Endothelial cell of umbilical vein (primary cell): ENCODE measurements around the gene CNOT6L. TPM values are rescaled to one million over a fixed set of nuclear protein-coding genes. Genes with fewer than 3 reads are reported as not detected.
A peak's percentile ranks its signal among the peaks of the same experiment; 100 is the strongest.

ENCODE experiments used
- BruUV-seq: library from RNA; stranded (reverse); fragments of 400-500 nt; replicated peaks from 2 replicates; lab custom pipeline; 2021; lab: Mats Ljungman, UMichigan
- CTCF ChIA-PET: fragments of 300-600, 350-600 bp; sonication (Branson Sonifier 250); formaldehyde crosslinking; loops from one replicate; lab custom pipeline; 2021; ENCODE audit warnings: antibody characterized with exemption, inconsistent platforms; lab: Charles Lee
- POLR2A ChIA-PET: fragments of 300-600, 350-600 bp; sonication (Branson Sonifier 250); formaldehyde crosslinking; loops from one replicate; lab custom pipeline; 2021; ENCODE audit warnings: antibody characterized with exemption, inconsistent platforms; lab: Charles Lee
- DNase-seq: peaks from one replicate; pipeline ENCODE4 v3.0.0-alpha.2; 2011; ENCODE audit warnings: low read depth, low spot score
- FAIRE-seq: peaks from 2 replicates; lab custom pipeline; 2011; peaks lifted over from hg19 to GRCh38; lab: Jason Lieb, UNC
- H2AFZ ChIP-seq: 2 replicates; pipeline ENCODE4 v1.6.0; 2012; ENCODE audit warnings: low read depth, low read length, control low read depth, inconsistent platforms
- H3K27ac ChIP-seq: 2 replicates; pipeline ENCODE4 v1.5.1; 2011; ENCODE audit warnings: low read depth, mild to moderate bottlenecking, control low read depth, low read length, moderate library complexity; ENCODE audit not compliant: insufficient read depth
- H3K27me3 ChIP-seq, 2 experiments: 2 replicates each; pipeline versions ENCODE4 v1.6.0 to v1.6.1; 2011; ENCODE audit warnings: low read length in 2 of 2, mixed read lengths in 1 of 2; ENCODE audit not compliant: control insufficient read depth in 2 of 2, insufficient read depth in 2 of 2
- H3K36me3 ChIP-seq, 2 experiments: 2 replicates in 1 of 2; 3 replicates in 1 of 2; pipeline ENCODE4 v1.5.1; 2011; ENCODE audit warnings: low read length in 2 of 2, mild to moderate bottlenecking in 1 of 2, moderate library complexity in 1 of 2; ENCODE audit not compliant: control insufficient read depth in 2 of 2, insufficient read depth in 2 of 2; ENCODE audit errors: extremely low read depth in 1 of 2
- H3K4me1 ChIP-seq: 3 replicates; pipeline ENCODE4 v1.5.1; 2011; ENCODE audit warnings: mild to moderate bottlenecking, low read length; ENCODE audit not compliant: control insufficient read depth, insufficient read depth; ENCODE audit errors: extremely low read depth
- H3K4me2 ChIP-seq: 2 replicates; pipeline ENCODE4 v1.6.1; 2011; ENCODE audit warnings: low read length, control low read depth, mixed read lengths; ENCODE audit not compliant: insufficient read depth
- H3K4me3 ChIP-seq, 3 experiments: fragments of 200-600 bp in 1 of 3; sonication (generic), shearing (Covaris generic) in 1 of 3; replicated peaks in 1 of 3; 2 replicates each; pipeline ENCODE4 v1.5.1; 2011 to 2016; ENCODE audit warnings: control low read depth in 3 of 3, low read length in 3 of 3, mild to moderate bottlenecking in 2 of 3, inconsistent platforms in 1 of 3, low read depth in 1 of 3, moderate library complexity in 1 of 3; ENCODE audit not compliant: insufficient read depth in 1 of 3
- H3K79me2 ChIP-seq: 2 replicates; pipeline ENCODE4 v1.6.0; 2012; ENCODE audit warnings: low read length, inconsistent platforms; ENCODE audit not compliant: control insufficient read depth, insufficient read depth
- H3K9ac ChIP-seq: replicated peaks from 2 replicates; pipeline ENCODE3; 2011; ENCODE audit warnings: low read length, control low read depth; ENCODE audit not compliant: insufficient read depth; ENCODE audit errors: extremely low read depth
- H3K9me1 ChIP-seq: replicated peaks from 3 replicates; pipeline ENCODE4 v1.6.0; 2011; ENCODE audit warnings: mild to moderate bottlenecking, low read length; ENCODE audit not compliant: control insufficient read depth, insufficient read depth; ENCODE audit errors: extremely low read depth
- H3K9me3 ChIP-seq: replicated peaks from 2 replicates; pipeline ENCODE4 v1.5.1; 2012; ENCODE audit warnings: low read length, inconsistent platforms; ENCODE audit not compliant: control insufficient read depth, insufficient read depth
- H4K20me1 ChIP-seq: replicated peaks from 2 replicates; pipeline ENCODE3; 2011; ENCODE audit warnings: mild to moderate bottlenecking, low read length; ENCODE audit not compliant: control insufficient read depth, insufficient read depth; ENCODE audit errors: extremely low read depth
- GATA2 ChIP-seq: IDR thresholded peaks from 2 replicates; pipeline ENCODE4 v1.7.0; 2011; ENCODE audit warnings: low read depth, mild to moderate bottlenecking, moderate library complexity, mixed read lengths, low read length; ENCODE audit not compliant: insufficient read length, insufficient read depth
- MYC ChIP-seq: IDR thresholded peaks from one replicate; pipeline ENCODE4 v1.6.1; 2011; ENCODE audit warnings: mild to moderate bottlenecking, low read depth, low read length
- POLR2AphosphoS5 ChIP-seq: IDR thresholded peaks from 2 replicates; pipeline ENCODE4 v1.6.1; 2012; ENCODE audit warnings: low read depth, mild to moderate bottlenecking, control low read depth, low read length, moderate library complexity; ENCODE audit not compliant: insufficient read depth
- dilution Hi-C: fragments of 300-500 bp; cut with MboI; formaldehyde crosslinking; loops from one replicate; pipeline ENCODE4 v1.15.0; 2019; ENCODE audit warnings: low sequenced_read_pairs; ENCODE audit not compliant: extremely low pct_ligation_motif_present
- intact Hi-C: fragments of 100-400 bp; cut with micrococcal nuclease; formaldehyde crosslinking; loops from one replicate; pipeline ENCODE4 v1.10.0; 2022
- polyA plus RNA-seq, 4 experiments: library from polyadenylated mRNA; depleted of rRNA in 3 of 4; stranded (reverse) in 3 of 4; unstranded in 1 of 4; fragments of >200 nt; gene quantifications; 2 replicates each; pipeline versions ENCODE4 v1.2.1 to v1.2.3, GENCODE V29; 2011 to 2012; ENCODE audit warnings: missing spikeins in 1 of 4
- total RNA-seq: library from RNA; stranded (reverse); gene quantifications from 2 replicates; pipeline ENCODE4 v1.2.3, GENCODE V29; 2021
- TF ChIP-seq, protein P1 (sequence below), 2 donors: IDR thresholded peaks; 1 replicate in 1 of 2; 2 replicates in 1 of 2; pipeline ENCODE4 v1.5.1; 2011; ENCODE audit warnings: low read length in 2 of 2, mild to moderate bottlenecking in 2 of 2, moderate library complexity in 2 of 2, control low read depth in 1 of 2, inconsistent platforms in 1 of 2, low read depth in 1 of 2; ENCODE audit not compliant: insufficient read depth in 1 of 2; ENCODE audit errors: extremely low read depth in 1 of 2
- TF ChIP-seq, protein P2 (sequence below): IDR thresholded peaks from 2 replicates; pipeline ENCODE4 v1.6.1; 2011; ENCODE audit not compliant: insufficient read depth, insufficient read length

The CNOT6L gene
- total and polyA plus RNA-seq, 2 donors (not counting 3 experiments of a cell fraction or from before 2014, with no cell fraction given): 8.5 to 60.7 TPM

DNA sequence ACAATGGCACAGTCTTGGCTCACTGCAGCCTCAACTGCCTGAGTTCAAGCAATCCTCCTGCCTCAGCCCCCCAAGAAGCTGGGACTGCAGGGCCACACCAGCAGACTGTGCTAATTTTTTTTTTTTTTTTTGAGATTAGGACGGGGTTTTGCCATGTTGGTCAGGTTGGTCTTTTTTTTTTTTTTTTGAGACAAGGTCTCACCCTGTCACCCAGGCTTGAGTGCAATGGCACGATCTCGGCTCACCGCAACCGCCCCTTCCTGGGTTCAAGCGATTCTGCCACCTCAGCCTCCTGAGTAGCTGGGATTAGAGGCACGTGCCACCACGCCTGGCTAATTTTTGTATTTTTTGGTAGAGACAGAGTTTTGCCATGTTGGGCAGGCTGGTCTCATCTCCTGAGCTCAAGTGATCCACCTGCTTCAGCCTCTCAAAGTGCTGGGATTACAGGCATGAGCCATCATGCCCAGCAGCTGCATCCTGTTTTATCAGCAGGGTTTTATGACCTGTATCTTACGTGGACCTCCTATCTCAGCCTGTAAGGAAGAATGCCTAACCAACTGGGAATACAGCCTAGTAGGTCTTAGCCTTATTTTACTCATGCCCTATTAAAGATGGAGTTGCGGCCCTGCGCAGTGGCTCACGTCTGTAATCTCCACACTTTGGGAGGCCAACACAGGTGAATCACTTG is 30.3 kb upstream of the CNOT6L start:
- Histone ChIP-seq H3K36me3 (no peaks in the 10 kb centered on the region), H3K9me3 (no peaks in the 10 kb centered on the region), H3K27ac (no peak overlapping the region), H4K20me1 (no peaks in the 10 kb centered on the region), H3K4me2 (no peak overlapping the region), H2AFZ (no peak overlapping the region), H3K27me3 (no peaks in the 10 kb centered on the region), H3K4me1 (peaks cover 16% of the 10 kb centered on the region), H3K9me1 (no peaks in the 10 kb centered on the region), H3K79me2 (no peaks in the 10 kb centered on the region), H3K4me3 (no peak overlapping the region), H3K9ac (no peak overlapping the region)
- dilution Hi-C loops (no loop called here), intact Hi-C loops (no loop called here)
- FAIRE-seq: no peak
- POLR2A ChIA-PET: no interaction called here
- BruUV-seq: no TSS peak
- TF ChIP-seq, protein P1, sequence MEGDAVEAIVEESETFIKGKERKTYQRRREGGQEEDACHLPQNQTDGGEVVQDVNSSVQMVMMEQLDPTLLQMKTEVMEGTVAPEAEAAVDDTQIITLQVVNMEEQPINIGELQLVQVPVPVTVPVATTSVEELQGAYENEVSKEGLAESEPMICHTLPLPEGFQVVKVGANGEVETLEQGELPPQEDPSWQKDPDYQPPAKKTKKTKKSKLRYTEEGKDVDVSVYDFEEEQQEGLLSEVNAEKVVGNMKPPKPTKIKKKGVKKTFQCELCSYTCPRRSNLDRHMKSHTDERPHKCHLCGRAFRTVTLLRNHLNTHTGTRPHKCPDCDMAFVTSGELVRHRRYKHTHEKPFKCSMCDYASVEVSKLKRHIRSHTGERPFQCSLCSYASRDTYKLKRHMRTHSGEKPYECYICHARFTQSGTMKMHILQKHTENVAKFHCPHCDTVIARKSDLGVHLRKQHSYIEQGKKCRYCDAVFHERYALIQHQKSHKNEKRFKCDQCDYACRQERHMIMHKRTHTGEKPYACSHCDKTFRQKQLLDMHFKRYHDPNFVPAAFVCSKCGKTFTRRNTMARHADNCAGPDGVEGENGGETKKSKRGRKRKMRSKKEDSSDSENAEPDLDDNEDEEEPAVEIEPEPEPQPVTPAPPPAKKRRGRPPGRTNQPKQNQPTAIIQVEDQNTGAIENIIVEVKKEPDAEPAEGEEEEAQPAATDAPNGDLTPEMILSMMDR (IDR thresholded peaks at IDR 0.05; ENCODE audit: extremely low read depth in 1 of 2, insufficient read depth in 1 of 2, low read depth in 1 of 2, low read length in 2 of 2): no peak
- TF ChIP-seq, protein P2, sequence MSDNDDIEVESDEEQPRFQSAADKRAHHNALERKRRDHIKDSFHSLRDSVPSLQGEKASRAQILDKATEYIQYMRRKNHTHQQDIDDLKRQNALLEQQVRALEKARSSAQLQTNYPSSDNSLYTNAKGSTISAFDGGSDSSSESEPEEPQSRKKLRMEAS: no peak
- TF ChIP-seq POLR2AphosphoS5: no peak
- no peak for TF ChIP-seq MYC
- DNase-seq: peak; percentile 13
- CTCF ChIA-PET: no interaction called here

DNA sequence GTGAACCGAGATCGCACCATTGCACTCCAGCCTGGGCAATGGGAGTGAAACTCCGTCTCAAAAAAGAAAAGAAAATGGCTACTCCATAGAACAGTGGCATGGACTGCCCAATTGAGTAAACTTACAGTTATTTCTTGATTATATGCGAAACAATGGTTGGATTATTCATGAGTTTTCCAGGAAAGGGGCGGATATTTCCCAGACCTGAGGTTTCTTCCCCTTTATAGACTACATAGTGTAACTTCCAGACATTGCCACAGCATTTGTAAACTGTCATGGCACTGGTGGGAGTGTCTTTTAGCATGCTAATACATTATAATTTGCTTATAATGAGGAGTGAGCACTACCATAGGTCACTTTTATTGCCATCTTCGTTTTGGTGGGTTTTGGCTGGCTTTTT is 29.3 kb upstream of the CNOT6L start:
- ChIA-PET CTCF (no interaction called here), POLR2A (no interaction called here)
- DNase-seq (no peak), FAIRE-seq (no peak)
- H3K36me3 ChIP-seq: no peaks in the 10 kb centered on the region
- H4K20me1 ChIP-seq: no peaks in the 10 kb centered on the region
- H3K4me3 ChIP-seq: no peak overlapping the region
- no peak for TF ChIP-seq GATA2
- no peak overlapping the region for H2AFZ ChIP-seq
- dilution Hi-C loops: no loop called here
- no peaks in the 10 kb centered on the region for H3K27me3 ChIP-seq
- H3K79me2 ChIP-seq: no peaks in the 10 kb centered on the region
- no peaks in the 10 kb centered on the region for H3K9me3 ChIP-seq
- no peaks in the 10 kb centered on the region for H3K9me1 ChIP-seq
- intact Hi-C loops: no loop called here
- H3K4me2 ChIP-seq: no peak overlapping the region
- H3K4me1 ChIP-seq: peaks cover 9% of the 10 kb centered on the region
- no peak overlapping the region for H3K9ac ChIP-seq
- H3K27ac ChIP-seq: no peak overlapping the region
- no TSS peak for BruUV-seq
